ENCODE measurements around the gene IQGAP2. TPM values are rescaled to one million over a fixed set of nuclear protein-coding genes. Genes with fewer than 3 reads are reported as not detected.

IQGAP2 gene
- total RNA-seq, 2 experiments from 2014 or later, result 50.0 to 51.6 TPM

DNA sequence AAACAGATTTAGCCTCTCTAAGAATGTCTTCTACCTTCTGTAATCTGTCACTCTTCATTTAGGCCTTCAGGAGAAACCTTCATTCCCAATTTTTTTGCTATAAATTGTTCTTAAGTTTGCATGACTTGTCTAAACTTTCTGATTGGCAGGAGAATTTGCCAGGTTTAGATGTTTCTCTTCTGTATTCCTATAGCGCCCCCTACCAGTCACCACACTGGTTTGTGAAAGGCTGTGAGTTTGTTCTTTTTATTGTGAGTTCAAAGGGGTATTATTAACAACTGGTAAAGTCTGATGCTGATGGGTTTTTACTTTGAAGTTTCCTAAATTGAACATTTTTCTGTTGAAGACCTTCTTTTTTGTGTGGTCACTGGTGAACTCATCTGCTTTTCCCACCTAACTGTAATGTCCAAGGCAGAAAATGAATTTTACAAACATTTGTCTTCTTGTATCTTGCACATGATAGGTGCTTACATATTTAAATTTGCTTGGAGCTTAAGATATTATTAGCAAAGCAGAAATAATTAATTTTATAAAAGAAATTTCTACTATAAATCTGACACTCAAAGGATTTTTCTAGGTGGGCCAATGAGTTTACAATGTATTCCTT is 238.5 kb downstream of the IQGAP2 start:
- POLR2A ChIA-PET, result no interaction called here
- CTCF ChIA-PET, result interaction anchor here (0.9 to 1.4 kb wide), 3 partner anchors 10 to 133 kb away, joined by 3 to 5 read pairs (median 4); no protein-coding TSS in a partner anchor

DNA sequence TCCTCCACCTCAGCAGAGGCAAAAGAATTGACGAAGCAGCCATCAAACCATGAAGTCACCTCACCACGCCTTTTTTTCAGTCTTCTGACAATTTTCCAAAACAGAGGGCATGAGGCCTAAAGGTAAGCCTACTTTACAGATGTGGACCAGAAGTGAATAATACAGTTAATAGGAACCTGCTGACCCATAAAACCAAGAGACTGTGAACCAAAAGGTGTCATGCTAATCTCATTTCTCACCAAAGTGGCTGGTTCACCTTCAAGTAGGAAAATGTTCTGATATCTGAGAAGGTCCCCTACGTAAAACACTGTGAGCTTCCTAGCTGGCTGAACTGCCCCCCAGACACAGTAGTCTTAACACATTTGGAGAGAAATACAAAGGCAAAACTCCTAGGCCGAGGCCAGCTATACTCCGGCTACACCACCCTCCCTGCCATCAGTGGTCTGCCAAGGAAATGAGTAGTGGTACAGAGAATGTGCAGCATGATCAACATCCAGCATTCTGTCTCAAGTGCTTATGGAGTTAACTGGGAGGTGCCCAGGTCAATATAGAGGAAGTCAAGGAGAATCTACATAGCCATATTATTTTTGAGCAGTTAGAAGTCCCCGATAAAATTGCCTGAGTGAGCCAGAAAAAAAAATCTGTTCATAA is 239.4 kb downstream of the IQGAP2 start:
- ChIA-PET POLR2A (no interaction called here), CTCF (interaction anchor here (0.9 to 1.4 kb wide), 3 partner anchors 9 to 132 kb away, joined by 3 to 5 read pairs (median 4); no protein-coding TSS in a partner anchor)

DNA sequence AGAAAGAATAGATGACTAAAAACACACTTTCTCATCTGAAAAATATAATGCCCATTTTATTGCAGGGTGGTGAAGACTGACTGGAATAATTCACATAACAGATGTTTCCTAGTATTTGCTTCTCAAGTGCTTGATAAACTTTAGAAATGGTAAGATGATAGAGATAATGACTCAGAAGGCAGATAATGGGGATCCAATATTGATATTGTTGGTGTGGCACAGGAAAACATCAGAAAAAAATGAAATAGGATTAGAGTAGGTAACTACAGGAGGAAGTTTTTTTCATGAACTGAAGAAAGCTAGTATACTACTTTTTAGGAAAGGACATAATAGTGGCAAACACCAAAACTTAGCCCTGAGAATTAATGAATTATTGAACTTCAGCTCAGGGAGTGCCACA is 240.3 kb downstream of the IQGAP2 start:
- POLR2A ChIA-PET, result no interaction called here
- CTCF ChIA-PET, result interaction anchor here (0.9 kb wide), 1 partner anchor 131 kb away, joined by 4 read pairs; no protein-coding TSS in a partner anchor

DNA sequence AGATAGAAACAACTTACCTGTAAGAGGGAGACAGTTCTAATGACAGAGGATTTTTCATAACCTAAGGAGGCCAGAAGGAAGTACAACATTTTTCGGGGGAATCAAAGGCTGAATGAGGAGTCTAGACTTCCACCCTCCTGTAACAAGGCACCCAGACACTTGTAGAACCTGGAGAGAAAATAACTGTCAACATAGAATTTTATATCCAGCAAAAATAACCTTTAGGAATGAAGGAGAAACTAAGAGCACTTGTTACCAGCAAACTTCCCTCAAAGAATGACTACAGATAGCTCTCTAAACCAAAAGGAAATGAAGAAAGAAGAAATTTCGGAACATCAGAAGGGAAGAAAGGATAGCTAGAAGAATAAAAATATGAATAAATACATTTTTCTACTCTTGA is 246.1 kb downstream of the IQGAP2 start:
- ChIA-PET POLR2A (no interaction called here), CTCF (no interaction called here)

DNA sequence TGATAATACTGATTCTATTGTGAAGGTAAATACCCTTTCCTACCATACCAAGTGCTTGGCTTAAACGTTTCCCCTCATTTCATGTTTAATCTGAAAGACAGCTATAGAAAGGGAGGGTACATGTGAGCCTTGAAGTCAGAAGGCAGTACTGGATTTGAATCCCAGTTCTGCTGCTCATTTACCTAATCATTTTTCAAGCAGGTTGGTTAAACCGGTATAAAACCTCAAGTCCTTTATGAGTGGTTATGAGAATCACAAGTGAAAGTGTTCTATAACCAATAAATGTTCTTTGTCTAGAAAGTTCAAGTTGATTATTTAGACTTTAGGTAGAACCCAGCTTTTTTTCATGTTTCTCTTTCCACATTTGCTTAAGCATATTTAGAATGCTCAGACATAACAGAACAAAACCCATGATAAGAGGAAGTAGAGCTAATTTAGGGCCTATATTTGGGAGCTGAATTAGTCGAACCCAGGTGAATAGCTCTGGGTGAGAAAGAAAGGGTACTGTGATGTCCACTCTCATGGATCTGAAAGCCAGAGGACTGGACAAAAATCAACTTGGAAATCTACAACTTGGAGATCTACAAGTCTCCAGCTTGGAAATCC is 249.8 kb downstream of the IQGAP2 start:
- ChIA-PET CTCF (no interaction called here), POLR2A (interaction anchor here (0.5 kb wide), 1 partner anchor 251 kb away, joined by 5 read pairs; no protein-coding TSS in a partner anchor)

DNA sequence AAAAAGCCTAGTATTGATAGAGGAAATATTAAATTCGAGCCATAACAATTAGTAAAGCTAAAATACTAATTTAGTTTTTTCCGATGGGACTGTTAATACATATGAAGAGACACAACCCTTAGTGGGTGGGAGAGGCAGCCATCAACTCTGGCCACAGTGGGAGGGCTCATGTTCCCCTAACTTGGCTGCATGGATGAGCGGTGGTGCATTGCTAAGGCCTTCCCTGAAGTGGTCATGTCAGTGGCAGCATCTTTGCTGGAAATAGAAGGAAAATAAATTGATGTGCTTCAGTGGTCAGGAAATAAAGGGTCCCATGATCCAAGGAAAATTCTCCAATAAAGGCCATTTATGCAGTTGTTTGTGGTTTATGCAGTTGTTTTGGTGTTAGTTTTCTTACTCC is 254.0 kb downstream of the IQGAP2 start:
- ChIA-PET CTCF (no interaction called here), POLR2A (no interaction called here)

DNA sequence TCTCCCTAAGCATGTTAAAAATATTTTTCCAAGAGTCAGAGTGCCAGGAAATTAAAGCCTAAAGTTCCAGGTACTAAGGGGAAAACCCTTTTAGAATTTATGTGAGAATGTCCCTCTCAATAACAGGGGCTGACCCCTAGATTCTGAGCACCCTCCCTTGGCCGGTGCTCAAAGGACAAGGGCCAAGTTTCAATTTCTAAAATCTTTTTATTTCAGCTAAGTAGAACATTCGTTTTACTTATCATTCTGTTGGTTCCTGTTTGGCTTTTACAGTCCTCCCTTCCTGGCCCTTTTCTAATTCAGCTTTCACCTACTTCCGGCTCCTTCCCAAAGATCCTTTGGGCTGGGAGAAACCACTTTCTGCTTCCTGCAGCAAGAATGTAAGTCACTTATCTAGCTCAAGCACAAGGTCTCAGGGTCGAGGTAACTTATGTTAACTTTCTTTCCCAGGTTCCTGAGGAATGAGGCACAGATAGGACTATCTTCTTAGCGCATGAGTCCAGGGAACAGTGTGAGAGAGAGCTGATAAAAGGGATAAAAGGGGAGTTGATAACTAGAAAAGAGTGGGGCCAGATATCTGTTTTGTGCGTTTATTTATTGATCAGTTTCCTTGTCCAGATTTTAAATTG is 254.7 kb downstream of the IQGAP2 start:
- ChIA-PET POLR2A (no interaction called here), CTCF (no interaction called here)

DNA sequence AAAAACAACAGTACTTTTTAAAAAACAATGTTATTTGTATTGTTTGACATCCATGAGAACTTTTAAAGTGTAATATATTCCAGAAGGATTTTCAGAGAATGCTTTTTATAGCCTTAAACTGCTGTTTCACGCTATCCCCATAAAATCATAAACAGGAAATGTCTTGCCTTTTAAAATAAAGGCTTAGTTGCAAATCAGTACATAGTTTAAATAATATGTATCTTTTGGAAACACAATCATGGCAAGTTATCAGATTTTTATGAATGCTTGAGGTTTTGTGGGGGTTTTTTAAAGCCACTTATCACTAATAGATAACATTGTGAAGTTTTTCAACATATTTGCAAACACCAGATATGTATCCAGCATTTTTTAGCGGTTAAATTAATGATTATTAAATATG is 257.3 kb downstream of the IQGAP2 start:
- CTCF ChIA-PET, result no interaction called here
- POLR2A ChIA-PET, result no interaction called here

DNA sequence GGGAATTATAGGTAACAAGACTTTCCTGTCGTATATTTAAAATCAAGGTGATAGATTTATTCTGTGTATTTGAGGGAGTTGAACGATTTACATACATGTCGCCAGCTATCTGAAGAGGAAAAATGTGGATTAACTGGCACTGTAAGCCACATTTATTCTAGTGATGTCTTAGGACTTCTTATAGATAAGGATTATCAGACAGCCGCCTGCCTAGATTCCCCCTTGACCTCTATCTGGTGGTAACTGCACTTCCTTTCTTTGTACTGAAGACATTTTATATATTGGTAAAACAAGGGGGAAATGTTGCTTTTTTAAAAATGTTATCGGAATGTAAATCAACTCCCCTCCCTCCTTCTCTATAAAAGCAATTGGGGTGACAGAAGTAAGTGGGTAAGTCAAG is 259.4 kb downstream of the IQGAP2 start:
- ChIA-PET POLR2A (no interaction called here), CTCF (no interaction called here)

DNA sequence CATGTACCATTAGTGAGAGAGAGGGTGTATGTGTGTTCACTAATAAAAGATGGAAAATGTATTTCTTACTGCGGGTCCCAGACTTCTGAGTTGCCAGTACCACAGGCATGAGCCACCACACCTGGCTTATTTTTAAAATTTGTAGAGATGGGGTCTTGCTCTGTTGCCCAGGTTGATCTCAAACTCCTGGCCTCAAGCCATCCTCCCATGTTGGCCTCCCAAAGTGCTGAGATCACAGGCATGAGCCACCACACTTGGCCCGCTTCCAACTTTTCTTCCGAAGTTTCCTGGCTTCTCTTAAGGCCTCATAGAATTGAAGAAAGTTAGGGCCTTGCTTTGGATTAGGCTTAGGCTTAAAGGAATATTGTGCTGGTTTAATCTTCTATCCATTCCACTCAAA is 260.5 kb downstream of the IQGAP2 start:
- POLR2A ChIA-PET, result no interaction called here
- CTCF ChIA-PET, result no interaction called here

DNA sequence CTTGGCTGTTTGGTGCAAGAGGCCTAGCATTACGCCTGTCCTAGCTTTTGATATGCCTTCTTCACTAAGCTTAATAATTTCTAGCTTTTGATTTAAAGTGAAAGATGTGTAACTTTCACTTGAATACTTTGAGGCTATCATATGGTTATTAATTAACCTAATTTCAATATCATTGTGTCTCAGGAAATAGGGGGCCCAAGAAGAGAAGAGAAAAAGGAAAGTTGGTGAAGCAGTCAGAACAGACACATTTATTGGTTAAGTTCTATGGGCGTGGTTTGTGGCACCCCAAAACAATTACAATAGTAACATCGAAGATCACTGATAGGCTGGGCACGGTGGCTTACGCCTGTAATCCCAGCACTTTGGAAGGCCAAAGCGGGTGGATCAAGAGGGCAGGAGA is 261.0 kb downstream of the IQGAP2 start:
- ChIA-PET CTCF (no interaction called here), POLR2A (no interaction called here)

DNA sequence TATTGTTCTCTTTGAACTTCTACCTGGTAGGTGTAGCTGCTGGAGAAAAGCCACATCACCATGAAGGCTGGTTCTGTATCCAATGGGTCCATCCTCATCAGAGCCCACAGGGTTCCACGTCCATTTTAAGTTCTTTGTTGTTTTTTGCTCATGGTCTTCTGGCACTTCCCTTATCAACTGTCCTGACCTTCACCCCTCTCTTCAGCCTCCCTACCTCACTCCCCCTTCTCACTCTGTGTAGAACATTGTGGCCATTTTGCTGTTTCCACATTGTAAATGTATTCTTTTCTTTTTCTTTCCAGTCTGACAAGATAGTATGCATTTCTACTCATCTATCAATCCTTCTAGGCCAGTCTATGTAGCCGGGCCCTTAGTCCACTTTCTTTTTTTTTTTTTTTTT is 264.4 kb downstream of the IQGAP2 start:
- CTCF ChIA-PET, result no interaction called here
- POLR2A ChIA-PET, result interaction anchor here (0.5 kb wide), 1 partner anchor 157 kb away, joined by 4 read pairs; no protein-coding TSS in a partner anchor

DNA sequence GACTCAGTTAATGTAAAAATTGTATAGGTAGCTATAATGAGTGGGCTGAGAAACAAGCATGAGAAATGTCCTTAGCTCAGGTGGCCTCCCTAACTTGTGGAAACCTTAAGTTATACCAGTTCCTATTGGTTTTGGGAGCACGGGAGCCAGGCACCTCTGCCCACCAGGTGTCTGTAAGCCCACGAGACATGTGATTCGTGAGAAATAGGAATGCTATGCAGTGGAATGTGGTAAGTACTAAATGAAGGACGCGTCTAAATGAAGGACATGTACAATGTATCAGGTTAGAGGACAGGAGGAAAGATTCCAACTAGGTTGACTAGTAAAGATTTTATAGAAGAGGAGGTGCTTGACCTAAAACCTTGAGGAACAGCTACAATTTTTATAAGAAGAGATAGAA is 266.2 kb downstream of the IQGAP2 start:
- POLR2A ChIA-PET, result no interaction called here
- CTCF ChIA-PET, result interaction anchor here (1.7 kb wide), 1 partner anchor 14 kb away, joined by 3 read pairs; no protein-coding TSS in a partner anchor

DNA sequence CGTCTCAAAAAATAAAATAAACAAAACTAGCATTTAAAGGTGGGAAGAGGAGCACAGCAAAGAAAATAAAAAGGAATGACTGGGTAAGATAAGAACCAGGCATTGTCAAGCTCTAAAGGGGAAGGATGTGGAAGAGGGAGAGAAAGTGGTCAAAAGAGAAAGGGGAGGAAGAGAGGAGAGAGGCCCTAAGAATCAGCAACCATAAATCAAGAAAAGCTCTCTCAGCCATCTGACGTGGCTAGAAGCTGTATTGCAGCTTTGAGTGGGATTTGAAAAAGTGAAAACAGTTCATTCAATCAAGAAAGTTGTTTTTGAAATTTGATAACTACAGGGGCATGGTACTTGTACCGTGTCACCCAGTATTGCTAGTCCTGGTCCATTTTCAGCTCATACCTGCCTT is 267.4 kb downstream of the IQGAP2 start:
- CTCF ChIA-PET, result interaction anchor here (1.7 kb wide), 1 partner anchor 13 kb away, joined by 3 read pairs; no protein-coding TSS in a partner anchor
- POLR2A ChIA-PET, result no interaction called here

DNA sequence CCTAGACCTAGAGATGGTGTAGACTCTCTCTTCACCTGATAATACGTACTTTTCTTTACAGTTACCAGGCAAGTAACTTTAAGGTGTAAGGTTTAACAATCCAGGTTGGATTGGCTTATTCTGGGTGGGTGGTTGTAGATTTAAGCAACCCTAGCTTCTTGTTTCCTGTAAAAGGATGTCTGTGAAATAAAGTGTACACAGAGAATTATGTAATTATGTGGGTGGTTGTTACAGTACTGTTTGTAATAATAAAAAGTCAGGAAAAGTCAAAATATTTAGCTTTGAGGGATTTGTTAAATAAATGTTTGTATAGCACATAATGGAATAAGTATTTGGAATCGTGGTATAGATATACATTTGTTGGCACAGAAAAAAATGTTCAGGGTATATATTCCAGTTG is 269.2 kb downstream of the IQGAP2 start:
- POLR2A ChIA-PET, result no interaction called here
- CTCF ChIA-PET, result no interaction called here

DNA sequence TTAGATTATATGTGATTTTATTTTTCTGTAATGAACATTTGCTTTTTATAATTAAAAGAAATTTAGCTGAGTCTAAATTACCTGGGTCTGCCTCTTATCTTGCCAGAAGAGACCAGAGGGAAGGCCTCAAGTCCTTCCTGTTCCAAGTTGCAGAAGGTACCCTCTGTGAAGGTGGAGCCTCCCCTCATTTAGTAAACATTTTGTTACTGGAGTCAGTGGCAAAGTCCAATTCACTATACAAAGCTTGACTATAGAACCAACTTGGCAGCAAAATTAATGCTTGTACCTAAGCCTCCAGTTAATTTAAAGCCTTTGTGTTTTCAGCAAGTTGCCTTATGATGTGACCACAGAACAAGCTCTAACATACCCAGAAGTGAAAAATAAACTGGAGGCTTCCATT is 270.0 kb downstream of the IQGAP2 start:
- POLR2A ChIA-PET, result no interaction called here

DNA sequence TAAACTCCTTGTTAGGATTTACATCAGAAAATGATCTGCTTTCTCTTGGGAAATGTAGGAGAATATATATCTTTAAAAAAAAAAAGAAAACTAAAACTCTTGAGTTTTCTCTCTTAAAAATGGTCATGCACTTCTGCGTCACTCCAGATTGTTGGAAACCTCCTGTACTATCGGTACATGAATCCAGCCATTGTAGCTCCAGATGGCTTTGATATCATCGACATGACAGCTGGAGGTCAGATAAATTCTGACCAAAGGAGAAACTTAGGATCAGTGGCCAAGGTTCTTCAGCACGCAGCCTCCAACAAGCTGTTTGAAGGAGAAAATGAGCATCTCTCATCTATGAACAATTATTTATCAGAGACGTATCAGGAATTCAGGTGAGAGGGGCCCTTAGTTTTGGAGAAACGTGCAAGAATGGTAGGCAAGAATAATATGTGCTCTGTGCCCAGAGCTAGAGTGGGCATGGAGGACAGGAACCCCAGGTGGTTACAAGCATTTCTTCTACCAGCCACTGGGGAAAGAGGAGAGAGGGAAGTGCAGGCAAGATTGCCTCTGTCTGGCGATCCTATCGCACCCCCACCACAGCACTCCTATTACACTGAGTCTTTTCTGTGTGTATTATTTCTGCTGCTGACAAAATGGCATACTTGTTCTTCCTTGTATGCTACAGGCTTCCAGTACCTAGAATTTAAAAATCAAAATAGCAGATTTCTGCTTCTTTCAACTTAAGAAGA is 271.4 kb downstream of the IQGAP2 start:
- ChIA-PET POLR2A (no interaction called here), CTCF (no interaction called here)

More for the DNA sequence above, 270.0 kb downstream of the IQGAP2 start:
- CTCF ChIA-PET, result no interaction called here

DNA sequence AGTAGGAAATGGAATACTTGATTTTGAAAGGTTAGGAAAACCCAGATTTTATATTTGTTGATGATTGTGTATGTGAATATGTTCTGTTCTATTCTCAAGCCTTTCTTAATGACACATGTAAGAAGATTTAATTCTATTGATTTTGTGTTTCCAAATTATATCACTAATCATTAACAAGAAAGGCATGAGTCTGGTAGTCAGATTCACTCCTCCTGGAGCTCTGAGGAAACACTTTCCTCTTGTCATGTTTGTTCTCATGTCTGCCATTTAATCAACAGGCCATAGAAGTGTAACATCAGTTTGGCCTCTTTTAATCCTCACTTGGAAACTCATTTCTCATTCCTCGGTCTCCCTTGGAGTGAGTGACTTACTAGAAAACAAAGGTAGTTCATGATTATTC is 272.3 kb downstream of the IQGAP2 start:
- POLR2A ChIA-PET, result no interaction called here
- CTCF ChIA-PET, result no interaction called here

DNA sequence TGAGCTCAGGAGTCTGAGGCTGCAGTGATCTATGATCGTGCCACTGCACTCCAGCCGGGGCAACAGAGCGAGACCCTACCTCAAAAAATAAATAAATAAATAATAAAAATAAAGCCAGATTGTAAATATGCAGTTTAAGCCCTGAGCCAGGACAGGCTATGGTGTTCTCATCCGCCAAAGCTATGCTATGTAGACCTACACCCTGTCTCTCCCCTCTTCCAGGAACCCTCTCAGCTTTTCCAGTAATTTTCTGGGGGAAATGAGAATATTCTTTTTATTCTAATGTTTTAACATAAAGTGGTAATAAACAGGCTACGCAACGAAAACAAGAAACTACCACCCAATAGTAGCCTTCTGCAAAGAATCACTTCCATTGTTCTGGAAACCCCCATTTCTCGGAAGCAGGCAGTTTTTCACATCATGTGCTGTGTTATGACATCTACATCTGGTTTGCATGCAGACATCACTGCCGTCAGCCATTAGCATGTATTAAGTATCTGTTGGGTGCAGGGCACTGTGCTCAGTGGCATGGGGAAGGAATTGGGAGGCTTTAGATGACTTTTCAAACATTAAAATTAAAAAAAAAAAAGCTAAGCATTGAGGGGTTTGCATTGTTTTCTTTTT is 274.9 kb downstream of the IQGAP2 start:
- ChIA-PET POLR2A (no interaction called here), CTCF (no interaction called here)

DNA sequence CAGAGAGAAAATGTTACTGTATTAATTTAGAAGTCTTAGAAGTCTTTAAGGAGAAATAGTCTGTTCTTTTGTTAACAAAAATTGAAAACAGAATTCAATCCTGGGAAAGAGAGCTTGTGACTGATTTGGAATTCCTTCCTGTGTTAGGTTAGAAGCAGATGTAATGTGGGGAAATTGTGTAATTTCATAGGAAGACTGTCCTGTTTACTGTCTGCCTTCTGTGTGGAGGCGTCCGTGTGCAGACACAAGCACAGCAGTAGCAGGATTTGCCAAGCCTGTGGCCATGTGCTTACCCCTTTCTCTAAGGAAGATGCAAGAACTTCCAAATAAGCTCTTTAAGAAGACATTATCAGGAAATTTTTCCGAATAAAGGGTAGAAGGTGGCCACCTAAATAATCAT is 276.1 kb downstream of the IQGAP2 start:
- CTCF ChIA-PET, result interaction anchor here (0.9 kb wide), 1 partner anchor 11 kb away, joined by 4 read pairs; no protein-coding TSS in a partner anchor

More for the DNA sequence above, 276.1 kb downstream of the IQGAP2 start:
- POLR2A ChIA-PET, result no interaction called here

All from activated CD8-positive, alpha-beta memory T cell treated with anti-CD3 and anti-CD28 coated beads for 36 hours (primary cell).